ENCODE results near the gene ATP6V1G2.

Gene ATP6V1G2

DNA sequence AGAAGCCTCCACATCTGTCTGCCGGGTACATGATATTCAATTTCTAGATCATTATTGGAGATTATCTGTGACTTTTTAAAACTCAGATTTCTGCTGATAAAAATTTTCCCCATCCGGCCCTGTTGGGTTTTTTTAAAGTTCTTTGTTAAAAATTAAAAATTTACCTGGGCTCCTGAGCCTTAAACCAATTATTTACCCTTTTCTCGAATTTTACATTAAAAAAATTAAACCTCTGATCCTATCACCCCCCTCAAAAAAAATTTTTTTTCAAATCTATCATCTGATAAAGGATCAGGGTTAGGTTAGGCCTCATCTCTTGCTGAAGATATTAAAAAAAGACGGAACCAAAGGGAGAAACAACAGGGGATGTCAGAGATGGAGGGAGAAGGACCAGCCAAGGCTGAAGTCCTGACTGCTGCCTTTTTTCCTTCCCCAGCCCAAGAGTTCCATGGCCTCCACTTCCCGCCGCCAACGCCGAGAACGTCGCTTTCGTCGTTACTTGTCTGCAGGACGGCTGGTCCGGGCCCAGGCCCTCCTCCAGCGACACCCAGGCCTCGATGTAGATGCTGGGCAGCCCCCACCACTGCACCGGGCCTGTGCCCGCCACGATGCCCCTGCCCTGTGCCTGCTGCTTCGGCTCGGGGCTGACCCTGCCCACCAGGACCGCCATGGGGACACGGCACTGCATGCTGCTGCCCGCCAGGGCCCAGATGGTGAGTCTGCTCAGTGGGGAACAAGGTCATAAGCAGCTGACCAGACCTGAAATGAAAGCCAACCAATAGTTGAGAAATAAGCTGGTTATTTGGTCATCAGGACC lies 1.5 kb upstream of the ATP6V1G2 start:
- peak overlapping the region; percentile 70 to 82 for H3K4me3 ChIP-seq (ENCODE audit: low read depth in 1 of 2, low read length in 2 of 2)
- peak overlapping the region; percentile 61 to 71 for H3K9ac ChIP-seq (ENCODE audit: low read depth in 1 of 2, low read length in 2 of 2)
- H3K36me3 ChIP-seq (ENCODE audit: control insufficient read depth in 1 of 2, insufficient read depth in 2 of 2, low read length in 2 of 2): peaks cover 0 to 17% of the 10 kb centered on the region in 2 donors
- H3K27ac ChIP-seq (ENCODE audit: low read depth, low read length): no peak overlapping the region
- no peaks in the 10 kb centered on the region for H3K27me3 ChIP-seq (ENCODE audit: control insufficient read depth in 1 of 2, insufficient read depth in 2 of 2, low read length in 2 of 2)
- H3K4me1 ChIP-seq (ENCODE audit: control insufficient read depth in 1 of 2, insufficient read depth in 2 of 2, low read length in 2 of 2): peaks cover 15 to 24% of the 10 kb centered on the region in 2 donors
- no peaks in the 10 kb centered on the region for H3K9me3 ChIP-seq (ENCODE audit: control insufficient read depth in 1 of 2, low read length in 2 of 2)

DNA sequence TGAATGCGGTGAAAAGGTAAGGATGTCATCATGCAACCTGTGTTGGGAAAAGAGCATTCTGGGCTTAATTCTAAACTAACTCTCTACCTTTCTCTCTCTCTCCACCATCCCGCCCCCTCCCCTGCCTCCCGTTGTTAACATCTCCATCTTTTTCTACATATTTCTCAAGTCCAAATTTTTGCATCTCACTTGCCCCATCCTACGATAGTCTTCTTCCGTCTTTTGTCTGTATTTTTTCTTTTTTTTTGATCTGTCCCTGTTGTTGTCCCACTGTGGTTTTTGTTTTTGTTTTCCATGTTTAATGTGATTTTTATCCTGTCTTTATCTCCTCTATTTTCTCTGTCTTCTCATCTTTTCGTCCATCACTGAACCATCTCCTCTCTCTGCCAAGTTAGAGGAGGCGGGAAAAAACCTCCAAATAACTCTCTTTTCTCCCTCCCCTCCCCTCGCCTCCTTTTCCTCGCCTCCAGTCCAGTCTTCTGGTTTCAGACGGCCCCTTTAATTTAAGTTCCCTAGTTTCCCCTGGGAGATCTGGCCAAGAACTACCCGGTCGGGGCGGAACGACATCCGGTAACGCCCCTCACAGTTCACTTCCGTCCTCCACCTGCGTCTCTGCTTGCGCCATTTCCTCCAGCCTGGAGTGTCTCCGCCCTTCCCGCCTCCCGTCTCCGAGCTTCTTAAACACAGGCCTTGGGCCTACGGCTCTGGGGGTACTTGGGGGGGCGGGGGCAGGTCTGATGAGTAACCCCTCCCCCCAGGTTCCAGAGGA lies 734 bp upstream of the ATP6V1G2 start, which contains the start of gene NFKBIL1:
TSS of gene NFKBIL1 (plus strand) at position 651 of the 769 bp plus-strand sequence. CDS start at position 738, 87 bp downstream.
- no peaks in the 10 kb centered on the region for H3K27me3 ChIP-seq (ENCODE audit: control insufficient read depth in 1 of 2, insufficient read depth in 2 of 2, low read length in 2 of 2)
- H3K27ac ChIP-seq (ENCODE audit: low read depth, low read length): peak within 1 kb of the TSS; percentile 1
- peak within 1 kb of the TSS; percentile 70 to 82 for H3K4me3 ChIP-seq (ENCODE audit: low read depth in 1 of 2, low read length in 2 of 2)
- H3K9me3 ChIP-seq (ENCODE audit: control insufficient read depth in 1 of 2, low read length in 2 of 2): no peaks in the 10 kb centered on the region
- H3K4me1 ChIP-seq (ENCODE audit: control insufficient read depth in 1 of 2, insufficient read depth in 2 of 2, low read length in 2 of 2): peaks cover 16 to 25% of the 10 kb centered on the region in 2 donors
- H3K36me3 ChIP-seq (ENCODE audit: control insufficient read depth in 1 of 2, insufficient read depth in 2 of 2, low read length in 2 of 2): peaks cover 0 to 17% of the 10 kb centered on the region in 2 donors
- peak within 1 kb of the TSS; percentile 71 to 74 for H3K9ac ChIP-seq (ENCODE audit: low read depth in 1 of 2, low read length in 2 of 2)

DNA sequence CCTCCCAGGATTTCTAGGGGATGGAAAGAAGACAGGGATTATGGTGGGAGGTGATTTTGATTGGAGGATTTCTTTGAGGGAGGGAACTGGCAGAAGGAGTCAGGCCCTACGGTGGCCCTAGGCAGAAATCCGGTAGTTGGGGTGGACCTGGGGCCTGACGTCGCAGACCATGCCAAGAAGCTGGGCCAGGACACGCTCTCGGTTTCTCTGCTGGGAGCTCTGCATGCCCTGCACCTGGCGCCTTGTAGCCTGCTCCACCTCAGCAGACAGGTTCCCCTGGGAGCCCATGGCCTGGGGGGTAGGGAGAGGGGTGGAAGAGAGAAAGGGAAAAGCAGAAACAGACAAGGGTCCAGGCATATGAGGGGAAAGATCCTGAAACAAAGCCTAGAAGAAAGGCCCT lies 1.1 kb downstream of the ATP6V1G2 start:
- Histone ChIP-seq H3K9me3 (ENCODE audit: control insufficient read depth in 1 of 2, low read length in 2 of 2) (no peaks in the 10 kb centered on the region), H3K9ac (ENCODE audit: low read depth in 1 of 2, low read length in 2 of 2) (no peak overlapping the region), H3K27ac (ENCODE audit: low read depth, low read length) (no peak overlapping the region), H3K4me3 (ENCODE audit: low read depth in 1 of 2, low read length in 2 of 2) (no peak overlapping the region), H3K27me3 (ENCODE audit: control insufficient read depth in 1 of 2, insufficient read depth in 2 of 2, low read length in 2 of 2) (no peaks in the 10 kb centered on the region), H3K4me1 (ENCODE audit: control insufficient read depth in 1 of 2, insufficient read depth in 2 of 2, low read length in 2 of 2) (peaks cover 19 to 29% of the 10 kb centered on the region in 2 donors), H3K36me3 (ENCODE audit: control insufficient read depth in 1 of 2, insufficient read depth in 2 of 2, low read length in 2 of 2) (peaks cover 1 to 9% of the 10 kb centered on the region in 2 donors)

DNA sequence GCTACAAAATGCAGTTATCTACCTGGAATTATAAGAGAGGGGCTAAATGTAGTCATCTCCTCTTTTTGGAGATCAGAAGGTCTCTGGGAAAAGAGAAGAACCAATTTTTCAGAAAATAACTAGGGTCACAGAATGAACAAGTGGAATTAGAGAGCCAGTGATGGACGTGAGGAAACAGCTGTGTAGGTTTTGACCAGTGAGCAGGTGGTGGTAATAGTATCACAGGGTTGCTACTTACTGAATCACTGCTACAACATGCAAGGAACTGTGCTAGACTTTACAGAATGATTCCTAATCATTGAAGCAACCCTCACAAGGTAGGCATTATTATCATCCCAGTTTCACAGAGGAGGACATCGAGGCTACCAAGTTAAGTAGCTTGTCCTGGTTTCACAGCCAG lies 1.7 kb downstream of the ATP6V1G2 start:
- Histone ChIP-seq H3K4me3 (ENCODE audit: low read depth in 1 of 2, low read length in 2 of 2) (no peak overlapping the region), H3K27me3 (ENCODE audit: control insufficient read depth in 1 of 2, insufficient read depth in 2 of 2, low read length in 2 of 2) (no peaks in the 10 kb centered on the region), H3K9me3 (ENCODE audit: control insufficient read depth in 1 of 2, low read length in 2 of 2) (no peaks in the 10 kb centered on the region), H3K4me1 (ENCODE audit: control insufficient read depth in 1 of 2, insufficient read depth in 2 of 2, low read length in 2 of 2) (peaks cover 25 to 35% of the 10 kb centered on the region in 2 donors), H3K27ac (ENCODE audit: low read depth, low read length) (no peak overlapping the region), H3K9ac (ENCODE audit: low read depth in 1 of 2, low read length in 2 of 2) (no peak overlapping the region), H3K36me3 (ENCODE audit: control insufficient read depth in 1 of 2, insufficient read depth in 2 of 2, low read length in 2 of 2) (peaks cover 5 to 14% of the 10 kb centered on the region in 2 donors)

DNA sequence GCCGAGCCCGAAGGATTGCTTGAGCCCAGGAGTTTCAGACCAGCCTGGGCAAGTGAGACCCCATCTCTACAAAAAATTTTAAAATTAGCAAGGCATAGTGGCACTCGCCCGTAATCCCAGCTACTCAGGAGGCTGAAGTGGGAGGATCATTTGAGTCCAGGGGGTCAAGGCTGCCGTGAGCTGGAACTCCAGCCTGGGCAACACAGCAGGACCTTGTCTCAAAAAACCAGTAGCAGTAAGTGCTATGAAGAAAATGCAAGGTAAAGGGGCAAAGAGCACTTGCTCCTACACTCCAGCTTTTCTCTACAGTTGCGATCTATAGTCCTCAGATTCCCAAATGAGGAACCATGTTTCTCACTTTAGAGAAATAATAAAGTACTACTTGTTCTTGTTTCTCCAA lies 2.8 kb downstream of the ATP6V1G2 start:
- peaks cover 15 to 18% of the 10 kb centered on the region in 2 donors for H3K36me3 ChIP-seq (ENCODE audit: control insufficient read depth in 1 of 2, insufficient read depth in 2 of 2, low read length in 2 of 2)
- H3K9me3 ChIP-seq (ENCODE audit: control insufficient read depth in 1 of 2, low read length in 2 of 2): no peaks in the 10 kb centered on the region
- no peak overlapping the region for H3K9ac ChIP-seq (ENCODE audit: low read depth in 1 of 2, low read length in 2 of 2)
- H3K4me1 ChIP-seq (ENCODE audit: control insufficient read depth in 1 of 2, insufficient read depth in 2 of 2, low read length in 2 of 2): peaks cover 32 to 44% of the 10 kb centered on the region in 2 donors
- no peak overlapping the region for H3K27ac ChIP-seq (ENCODE audit: low read depth, low read length)
- no peaks in the 10 kb centered on the region for H3K27me3 ChIP-seq (ENCODE audit: control insufficient read depth in 1 of 2, insufficient read depth in 2 of 2, low read length in 2 of 2)
- H3K4me3 ChIP-seq (ENCODE audit: low read depth in 1 of 2, low read length in 2 of 2): no peak overlapping the region

- Histone ChIP-seq H3K4me3 (ENCODE audit: low read depth in 1 of 2, low read length in 2 of 2) (peak within 1 kb of the TSS; percentile 85 to 91), H3K9ac (ENCODE audit: low read depth in 1 of 2, low read length in 2 of 2) (peak within 1 kb of the TSS; percentile 67 to 95), H3K4me1 (ENCODE audit: control insufficient read depth in 1 of 2, insufficient read depth in 2 of 2, low read length in 2 of 2) (peaks cover 26 to 34% of the 10 kb centered on the region in 2 donors), H3K27me3 (ENCODE audit: control insufficient read depth in 1 of 2, insufficient read depth in 2 of 2, low read length in 2 of 2) (no peaks in the 10 kb centered on the region), H3K27ac (ENCODE audit: low read depth, low read length) (peak within 1 kb of the TSS; percentile 89), H3K9me3 (ENCODE audit: control insufficient read depth in 1 of 2, low read length in 2 of 2) (no peaks in the 10 kb centered on the region), H3K36me3 (ENCODE audit: control insufficient read depth in 1 of 2, insufficient read depth in 2 of 2, low read length in 2 of 2) (peaks cover 18 to 34% of the 10 kb centered on the region in 2 donors)
These were observed 4.5 kb downstream of the ATP6V1G2 start, which contains the start of gene DDX39B for GRCh38 chr6:31541658-31542521. DDX39B (minus strand) TSS chr6:31542003; CDS start chr6:31540532, 1,471 bp downstream.

- peaks cover 26 to 27% of the 10 kb centered on the region in 2 donors for H3K4me1 ChIP-seq (ENCODE audit: control insufficient read depth in 1 of 2, insufficient read depth in 2 of 2, low read length in 2 of 2)
- H3K9me3 ChIP-seq (ENCODE audit: control insufficient read depth in 1 of 2, low read length in 2 of 2): no peaks in the 10 kb centered on the region
- peak overlapping the region; percentile 67 to 95 for H3K9ac ChIP-seq (ENCODE audit: low read depth in 1 of 2, low read length in 2 of 2)
- peaks cover 24 to 41% of the 10 kb centered on the region in 2 donors for H3K36me3 ChIP-seq (ENCODE audit: control insufficient read depth in 1 of 2, insufficient read depth in 2 of 2, low read length in 2 of 2)
- H3K4me3 ChIP-seq (ENCODE audit: low read depth in 1 of 2, low read length in 2 of 2): peak overlapping the region; percentile 85 to 91
- no peaks in the 10 kb centered on the region for H3K27me3 ChIP-seq (ENCODE audit: control insufficient read depth in 1 of 2, insufficient read depth in 2 of 2, low read length in 2 of 2)
- peak overlapping the region; percentile 89 for H3K27ac ChIP-seq (ENCODE audit: low read depth, low read length)
These were observed 5.2 kb downstream of the ATP6V1G2 start for GRCh38 chr6:31541059-31541657.

- Histone ChIP-seq H3K9me3 (ENCODE audit: control insufficient read depth in 1 of 2, low read length in 2 of 2) (no peaks in the 10 kb centered on the region), H3K27me3 (ENCODE audit: control insufficient read depth in 1 of 2, insufficient read depth in 2 of 2, low read length in 2 of 2) (no peaks in the 10 kb centered on the region), H3K9ac (ENCODE audit: low read depth in 1 of 2, low read length in 2 of 2) (peak overlapping the region; percentile 67 to 95), H3K27ac (ENCODE audit: low read depth, low read length) (no peak overlapping the region), H3K36me3 (ENCODE audit: control insufficient read depth in 1 of 2, insufficient read depth in 2 of 2, low read length in 2 of 2) (peaks cover 30 to 46% of the 10 kb centered on the region in 2 donors), H3K4me3 (ENCODE audit: low read depth in 1 of 2, low read length in 2 of 2) (peak overlapping the region; percentile 85 to 91), H3K4me1 (ENCODE audit: control insufficient read depth in 1 of 2, insufficient read depth in 2 of 2, low read length in 2 of 2) (peaks cover 26% of the 10 kb centered on the region in 2 donors)
These were observed 5.8 kb downstream of the ATP6V1G2 start for GRCh38 chr6:31540640-31541039.

DNA sequence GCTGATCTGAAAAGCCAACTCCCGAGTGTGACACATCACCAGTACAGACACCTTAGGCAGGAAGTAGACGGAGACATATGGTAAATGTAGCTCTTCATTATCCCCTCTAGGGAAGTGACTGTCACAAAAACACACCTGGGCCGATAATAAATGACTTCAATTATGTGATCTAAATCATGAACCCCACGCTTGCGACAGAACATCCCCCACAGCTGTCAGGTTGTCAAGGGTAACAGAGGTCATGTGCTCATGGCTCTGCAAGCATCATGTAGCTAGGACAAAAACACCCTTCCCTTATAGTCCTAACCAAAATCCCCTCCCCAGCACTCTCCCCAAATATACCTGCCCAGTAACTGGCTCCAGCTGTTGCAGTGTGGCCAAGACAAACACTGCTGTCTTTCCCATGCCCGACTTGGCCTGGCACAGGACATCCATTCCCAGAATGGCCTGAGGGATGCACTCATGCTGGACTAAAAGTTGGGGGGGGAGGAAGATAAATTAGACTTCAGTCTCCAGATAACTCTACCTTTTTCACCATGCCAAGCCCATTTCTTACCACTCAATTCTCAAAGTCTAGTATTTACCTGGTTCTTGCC lies 7.5 kb downstream of the ATP6V1G2 start:
- Histone ChIP-seq H3K4me1 (ENCODE audit: control insufficient read depth in 1 of 2, insufficient read depth in 2 of 2, low read length in 2 of 2) (peaks cover 26% of the 10 kb centered on the region in 2 donors), H3K27me3 (ENCODE audit: control insufficient read depth in 1 of 2, insufficient read depth in 2 of 2, low read length in 2 of 2) (no peaks in the 10 kb centered on the region), H3K9me3 (ENCODE audit: control insufficient read depth in 1 of 2, low read length in 2 of 2) (no peaks in the 10 kb centered on the region), H3K9ac (ENCODE audit: low read depth in 1 of 2, low read length in 2 of 2) (peak overlapping the region in 1 of 2 donors; percentile 95), H3K4me3 (ENCODE audit: low read depth in 1 of 2, low read length in 2 of 2) (peak overlapping the region in 1 of 2 donors; percentile 85), H3K36me3 (ENCODE audit: control insufficient read depth in 1 of 2, insufficient read depth in 2 of 2, low read length in 2 of 2) (peaks cover 46 to 64% of the 10 kb centered on the region in 2 donors), H3K27ac (ENCODE audit: low read depth, low read length) (no peak overlapping the region)
